ENCODE measurements around the gene PCDHB10.

DNA sequence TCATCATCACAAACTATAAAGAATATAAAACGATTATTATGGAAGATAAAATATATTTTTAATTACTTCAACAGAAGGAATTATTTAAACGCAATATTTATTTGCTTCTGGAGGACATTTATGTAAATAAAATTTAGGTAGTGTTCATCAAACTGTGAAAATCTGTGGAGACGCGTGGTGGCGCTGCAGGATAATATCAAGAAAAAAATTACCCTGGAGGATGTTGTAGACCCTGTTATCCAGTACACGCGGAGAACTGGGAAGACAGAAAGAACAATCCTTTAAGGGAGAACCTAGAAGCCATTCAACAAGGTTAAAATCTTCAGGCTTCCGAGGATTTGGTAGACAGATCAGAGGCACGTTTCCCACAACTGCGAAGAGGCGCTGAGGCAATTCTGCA lies 16.3 kb downstream of the PCDHB10 start, which contains the start of gene PCDHB12:
- TF ChIP-seq CTCF (IDR thresholded peaks at IDR 0.05; ENCODE audit: low read depth, low read length) (no peak), EZH2phosphoT487 (IDR thresholded peaks at IDR 0.05; ENCODE audit: low read depth) (no peak)

Measured in OCI-LY3 (cell line).